GM23338 (cell line): ENCODE measurements around the gene HTT. TPM values are rescaled to one million over a fixed set of nuclear protein-coding genes. Genes with fewer than 3 reads are reported as not detected.

Experiments used
- ATAC-seq: fragments of 200-7000 bp; cut with Tn5 transposase; 3 replicates; pipeline ENCODE4 v1.9.1; 2020
- DNase-seq: peaks from one replicate; pipeline ENCODE4 v3.0.0-alpha.2; 2015; ENCODE audit warnings: low spot score
- H2AFZ ChIP-seq: fragments of 200-600 bp; sonication (generic); 2 replicates; pipeline ENCODE4 v1.8.0; 2016; ENCODE audit warnings: antibody characterized with exemption, mild to moderate bottlenecking, moderate library complexity
- H3F3A ChIP-seq: fragments of 200-600 bp; sonication (generic); replicated peaks from 2 replicates; pipeline ENCODE4 v1.8.0; 2017; ENCODE audit warnings: antibody characterized with exemption, mixed run types, low read depth
- H3K27ac ChIP-seq: fragments of 200-600 bp; sonication (generic); 2 replicates; pipeline ENCODE4 v1.6.1; 2016; ENCODE audit warnings: low read depth
- H3K27me3 ChIP-seq: fragments of 200-600 bp; sonication (generic); 2 replicates; pipeline ENCODE4 v1.8.0; 2016; ENCODE audit warnings: mild to moderate bottlenecking, mixed run types, moderate library complexity; ENCODE audit not compliant: insufficient read depth
- H3K36me3 ChIP-seq: fragments of 200-600 bp; sonication (generic); 2 replicates; pipeline ENCODE4 v1.8.0; 2016; ENCODE audit warnings: mild to moderate bottlenecking; ENCODE audit not compliant: insufficient read depth
- H3K4me1 ChIP-seq: fragments of 200-600 bp; sonication (generic); 2 replicates; pipeline ENCODE4 v1.8.0; 2016; ENCODE audit warnings: mild to moderate bottlenecking, moderate library complexity; ENCODE audit not compliant: insufficient read depth
- H3K4me2 ChIP-seq: fragments of 200-600 bp; sonication (generic); 2 replicates; pipeline ENCODE4 v1.7.1; 2017; ENCODE audit warnings: mixed run types
- H3K4me3 ChIP-seq: fragments of 200-600 bp; sonication (generic); 2 replicates; pipeline ENCODE4 v1.6.1; 2016; ENCODE audit warnings: mixed run types
- H3K79me2 ChIP-seq: fragments of 200-600 bp; sonication (generic); replicated peaks from 2 replicates; pipeline ENCODE4 v1.8.0; 2017; ENCODE audit warnings: mild to moderate bottlenecking; ENCODE audit not compliant: insufficient read depth
- H3K9me2 ChIP-seq: fragments of 200-600 bp; sonication (generic); 2 replicates; pipeline ENCODE4 v1.8.0; 2017; ENCODE audit not compliant: insufficient read depth
- H4K20me1 ChIP-seq: fragments of 200-600 bp; sonication (generic); replicated peaks from 2 replicates; pipeline ENCODE4 v1.8.0; 2017; ENCODE audit warnings: mild to moderate bottlenecking; ENCODE audit not compliant: insufficient read depth
- H3K27ac Mint-ChIP-seq: 2 replicates; pipeline ENCODE4 v1.8.0; 2020; ENCODE audit warnings: inconsistent platforms, mild to moderate bottlenecking, moderate library complexity, mixed read lengths
- H3K27me3 Mint-ChIP-seq: 3 replicates; pipeline ENCODE4 v1.8.0; 2022; ENCODE audit warnings: low read depth, mild to moderate bottlenecking, moderate library complexity, mixed read lengths, inconsistent platforms; ENCODE audit not compliant: insufficient read depth, poor library complexity
- H3K36me3 Mint-ChIP-seq: 3 replicates; pipeline ENCODE4 v1.8.0; 2021; ENCODE audit warnings: low read depth, mild to moderate bottlenecking, inconsistent platforms, moderate library complexity, mixed read lengths
- H3K4me1 Mint-ChIP-seq: 3 replicates; pipeline ENCODE4 v1.8.0; 2020; ENCODE audit warnings: mild to moderate bottlenecking, inconsistent platforms, mixed read lengths
- H3K4me3 Mint-ChIP-seq: 3 replicates; pipeline ENCODE4 v1.8.0; 2021; ENCODE audit warnings: moderate library complexity, mild to moderate bottlenecking, inconsistent platforms, mixed read lengths
- H3K9me3 Mint-ChIP-seq: 3 replicates; pipeline ENCODE4 v1.8.0; 2020; ENCODE audit warnings: moderate library complexity, mild to moderate bottlenecking, inconsistent platforms, mixed read lengths
- CREB1 ChIP-seq: fragments of 250-450 bp; sonication (Bioruptor Pico); IDR thresholded peaks from 2 replicates; pipeline ENCODE4 v1.5.0; 2020; ENCODE audit warnings: low read depth, mild to moderate bottlenecking, moderate library complexity
- CTCF ChIP-seq, 2 experiments: fragments of 200-600 bp in 1 of 2; sonication (generic) in 1 of 2; conservative IDR thresholded peaks; 2 replicates each; pipeline versions ENCODE4 v1.5.1 to v1.6.1; 2016 to 2017; ENCODE audit warnings: antibody characterized with exemption in 2 of 2, low read depth in 2 of 2, mild to moderate bottlenecking in 2 of 2, moderate library complexity in 1 of 2
- EZH2 ChIP-seq: fragments of 200-600 bp; sonication (generic); IDR thresholded peaks from one replicate; pipeline ENCODE4 v1.8.0; 2017; ENCODE audit warnings: antibody characterized with exemption, mild to moderate bottlenecking, low read depth; ENCODE audit not compliant: unreplicated experiment
- EZH2phosphoT487 ChIP-seq: fragments of 200-600 bp; sonication (generic); IDR thresholded peaks from one replicate; pipeline ENCODE4 v1.8.1; 2018; ENCODE audit warnings: antibody characterized with exemption; ENCODE audit not compliant: unreplicated experiment
- JUNB ChIP-seq: IDR thresholded peaks from one replicate; pipeline ENCODE4 v1.6.1; 2016; ENCODE audit warnings: antibody characterized with exemption; ENCODE audit not compliant: unreplicated experiment
- NANOG ChIP-seq: IDR thresholded peaks from 2 replicates; pipeline ENCODE4 v1.6.1; 2016; ENCODE audit warnings: antibody characterized with exemption, borderline replicate concordance
- POLR2AphosphoS5 ChIP-seq: IDR thresholded peaks from 2 replicates; pipeline ENCODE4 v1.6.1; 2016; ENCODE audit warnings: antibody characterized with exemption, low read depth
- STAT1 ChIP-seq: IDR thresholded peaks from one replicate; pipeline ENCODE4 v1.6.1; 2016; ENCODE audit warnings: antibody characterized with exemption; ENCODE audit not compliant: unreplicated experiment
- ZNF114 ChIP-seq: fragments of 250-450 bp; sonication (Bioruptor Pico); IDR thresholded peaks from 2 replicates; pipeline ENCODE4 v1.5.0; 2020; ENCODE audit warnings: mild to moderate bottlenecking, moderate library complexity
- ZNF331 ChIP-seq: fragments of 250-450 bp; sonication (Bioruptor Pico); IDR thresholded peaks from 2 replicates; pipeline ENCODE4 v1.5.0; 2020; ENCODE audit warnings: low read depth, mild to moderate bottlenecking, moderate library complexity
- polyA plus RNA-seq: library from polyadenylated mRNA; unstranded; fragments of >200 nt; fragmentation: Nextera tagmentation; extraction: Ambion mirVana; gene quantifications from 2 replicates; pipeline ENCODE4 v1.2.1, GENCODE V29; 2016
- total RNA-seq: library from RNA; depleted of rRNA; stranded (reverse); fragments of >200 nt; shearing (Covaris generic); gene quantifications from 2 replicates; pipeline ENCODE4 v1.2.3, GENCODE V29; 2014
- TF ChIP-seq, protein P1 (sequence below): fragments of 250-450 bp; sonication (Bioruptor Pico); IDR thresholded peaks from 2 replicates; pipeline ENCODE4 v1.5.0; 2020; ENCODE audit warnings: mild to moderate bottlenecking, moderate library complexity
- TF ChIP-seq, protein P2 (sequence below): IDR thresholded peaks from 2 replicates; pipeline ENCODE4 v1.6.1; 2016; ENCODE audit warnings: antibody characterized with exemption
- TF ChIP-seq, protein P3 (sequence below): IDR thresholded peaks from one replicate; pipeline ENCODE4 v1.6.1; 2018; ENCODE audit warnings: antibody characterized with exemption; ENCODE audit not compliant: unreplicated experiment

Gene HTT
- total and polyA plus RNA-seq, 2 experiments from 2014 or later, result 26.6 to 67.7 TPM

- Mint-ChIP-seq H3K4me3 (no peak overlapping the region), H3K9me3 (no peaks in the 10 kb centered on the region), H3K4me1 (peaks cover 50% of the 10 kb centered on the region), H3K36me3 (peaks cover 32% of the 10 kb centered on the region), H3K27ac (no peak overlapping the region), H3K27me3 (peaks cover 25% of the 10 kb centered on the region)
- DNase-seq (no peak), ATAC-seq (no peak)
- Histone ChIP-seq H3K27me3 (no peaks in the 10 kb centered on the region), H3K36me3 (peaks cover 7% of the 10 kb centered on the region; the same call in 1 of the 2 replicates), H3K27ac (no peak overlapping the region), H3F3A (0 out of 2 replicates have a peak, but pooled peaks cover 3% of the 10 kb centered on the region), H3K4me1 (peaks cover 12% of the 10 kb centered on the region), H3K4me3 (no peak overlapping the region), H3K4me2 (no peak overlapping the region), H3K9me2 (no peaks in the 10 kb centered on the region), H3K79me2 (no peaks in the 10 kb centered on the region), H2AFZ (no peak overlapping the region), H4K20me1 (peaks cover 19% of the 10 kb centered on the region)
- TF ChIP-seq, protein P1, sequence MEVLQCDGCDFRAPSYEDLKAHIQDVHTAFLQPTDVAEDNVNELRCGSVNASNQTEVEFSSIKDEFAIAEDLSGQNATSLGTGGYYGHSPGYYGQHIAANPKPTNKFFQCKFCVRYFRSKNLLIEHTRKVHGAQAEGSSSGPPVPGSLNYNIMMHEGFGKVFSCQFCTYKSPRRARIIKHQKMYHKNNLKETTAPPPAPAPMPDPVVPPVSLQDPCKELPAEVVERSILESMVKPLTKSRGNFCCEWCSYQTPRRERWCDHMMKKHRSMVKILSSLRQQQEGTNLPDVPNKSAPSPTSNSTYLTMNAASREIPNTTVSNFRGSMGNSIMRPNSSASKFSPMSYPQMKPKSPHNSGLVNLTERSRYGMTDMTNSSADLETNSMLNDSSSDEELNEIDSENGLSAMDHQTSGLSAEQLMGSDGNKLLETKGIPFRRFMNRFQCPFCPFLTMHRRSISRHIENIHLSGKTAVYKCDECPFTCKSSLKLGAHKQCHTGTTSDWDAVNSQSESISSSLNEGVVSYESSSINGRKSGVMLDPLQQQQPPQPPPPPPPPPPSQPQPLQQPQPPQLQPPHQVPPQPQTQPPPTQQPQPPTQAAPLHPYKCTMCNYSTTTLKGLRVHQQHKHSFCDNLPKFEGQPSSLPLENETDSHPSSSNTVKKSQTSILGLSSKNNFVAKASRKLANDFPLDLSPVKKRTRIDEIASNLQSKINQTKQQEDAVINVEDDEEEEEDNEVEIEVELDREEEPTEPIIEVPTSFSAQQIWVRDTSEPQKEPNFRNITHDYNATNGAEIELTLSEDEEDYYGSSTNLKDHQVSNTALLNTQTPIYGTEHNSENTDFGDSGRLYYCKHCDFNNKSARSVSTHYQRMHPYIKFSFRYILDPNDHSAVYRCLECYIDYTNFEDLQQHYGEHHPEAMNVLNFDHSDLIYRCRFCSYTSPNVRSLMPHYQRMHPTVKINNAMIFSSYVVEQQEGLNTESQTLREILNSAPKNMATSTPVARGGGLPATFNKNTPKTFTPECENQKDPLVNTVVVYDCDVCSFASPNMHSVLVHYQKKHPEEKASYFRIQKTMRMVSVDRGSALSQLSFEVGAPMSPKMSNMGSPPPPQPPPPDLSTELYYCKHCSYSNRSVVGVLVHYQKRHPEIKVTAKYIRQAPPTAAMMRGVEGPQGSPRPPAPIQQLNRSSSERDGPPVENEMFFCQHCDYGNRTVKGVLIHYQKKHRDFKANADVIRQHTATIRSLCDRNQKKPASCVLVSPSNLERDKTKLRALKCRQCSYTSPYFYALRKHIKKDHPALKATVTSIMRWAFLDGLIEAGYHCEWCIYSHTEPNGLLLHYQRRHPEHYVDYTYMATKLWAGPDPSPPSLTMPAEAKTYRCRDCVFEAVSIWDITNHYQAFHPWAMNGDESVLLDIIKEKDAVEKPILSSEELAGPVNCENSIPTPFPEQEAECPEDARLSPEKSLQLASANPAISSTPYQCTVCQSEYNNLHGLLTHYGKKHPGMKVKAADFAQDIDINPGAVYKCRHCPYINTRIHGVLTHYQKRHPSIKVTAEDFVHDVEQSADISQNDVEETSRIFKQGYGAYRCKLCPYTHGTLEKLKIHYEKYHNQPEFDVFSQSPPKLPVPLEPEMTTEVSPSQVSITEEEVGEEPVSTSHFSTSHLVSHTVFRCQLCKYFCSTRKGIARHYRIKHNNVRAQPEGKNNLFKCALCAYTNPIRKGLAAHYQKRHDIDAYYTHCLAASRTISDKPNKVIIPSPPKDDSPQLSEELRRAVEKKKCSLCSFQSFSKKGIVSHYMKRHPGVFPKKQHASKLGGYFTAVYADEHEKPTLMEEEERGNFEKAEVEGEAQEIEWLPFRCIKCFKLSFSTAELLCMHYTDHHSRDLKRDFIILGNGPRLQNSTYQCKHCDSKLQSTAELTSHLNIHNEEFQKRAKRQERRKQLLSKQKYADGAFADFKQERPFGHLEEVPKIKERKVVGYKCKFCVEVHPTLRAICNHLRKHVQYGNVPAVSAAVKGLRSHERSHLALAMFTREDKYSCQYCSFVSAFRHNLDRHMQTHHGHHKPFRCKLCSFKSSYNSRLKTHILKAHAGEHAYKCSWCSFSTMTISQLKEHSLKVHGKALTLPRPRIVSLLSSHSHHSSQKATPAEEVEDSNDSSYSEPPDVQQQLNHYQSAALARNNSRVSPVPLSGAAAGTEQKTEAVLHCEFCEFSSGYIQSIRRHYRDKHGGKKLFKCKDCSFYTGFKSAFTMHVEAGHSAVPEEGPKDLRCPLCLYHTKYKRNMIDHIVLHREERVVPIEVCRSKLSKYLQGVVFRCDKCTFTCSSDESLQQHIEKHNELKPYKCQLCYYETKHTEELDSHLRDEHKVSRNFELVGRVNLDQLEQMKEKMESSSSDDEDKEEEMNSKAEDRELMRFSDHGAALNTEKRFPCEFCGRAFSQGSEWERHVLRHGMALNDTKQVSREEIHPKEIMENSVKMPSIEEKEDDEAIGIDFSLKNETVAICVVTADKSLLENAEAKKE (CRISPR knock-in tag), result no peak
- TF ChIP-seq POLR2AphosphoS5 (no peak), CTCF (conservative IDR thresholded peaks at IDR 0.05; ENCODE audit: low read depth in 2 of 2) (no peak), NANOG (no peak), CREB1 (no peak), JUNB (no peak), ZNF114 (CRISPR knock-in tag) (no peak), STAT1 (no peak), EZH2 (no peak), EZH2phosphoT487 (no peak), ZNF331 (CRISPR knock-in tag) (no peak)
- TF ChIP-seq, protein P2, sequence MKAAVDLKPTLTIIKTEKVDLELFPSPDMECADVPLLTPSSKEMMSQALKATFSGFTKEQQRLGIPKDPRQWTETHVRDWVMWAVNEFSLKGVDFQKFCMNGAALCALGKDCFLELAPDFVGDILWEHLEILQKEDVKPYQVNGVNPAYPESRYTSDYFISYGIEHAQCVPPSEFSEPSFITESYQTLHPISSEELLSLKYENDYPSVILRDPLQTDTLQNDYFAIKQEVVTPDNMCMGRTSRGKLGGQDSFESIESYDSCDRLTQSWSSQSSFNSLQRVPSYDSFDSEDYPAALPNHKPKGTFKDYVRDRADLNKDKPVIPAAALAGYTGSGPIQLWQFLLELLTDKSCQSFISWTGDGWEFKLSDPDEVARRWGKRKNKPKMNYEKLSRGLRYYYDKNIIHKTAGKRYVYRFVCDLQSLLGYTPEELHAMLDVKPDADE, result no peak
- TF ChIP-seq, protein P3, sequence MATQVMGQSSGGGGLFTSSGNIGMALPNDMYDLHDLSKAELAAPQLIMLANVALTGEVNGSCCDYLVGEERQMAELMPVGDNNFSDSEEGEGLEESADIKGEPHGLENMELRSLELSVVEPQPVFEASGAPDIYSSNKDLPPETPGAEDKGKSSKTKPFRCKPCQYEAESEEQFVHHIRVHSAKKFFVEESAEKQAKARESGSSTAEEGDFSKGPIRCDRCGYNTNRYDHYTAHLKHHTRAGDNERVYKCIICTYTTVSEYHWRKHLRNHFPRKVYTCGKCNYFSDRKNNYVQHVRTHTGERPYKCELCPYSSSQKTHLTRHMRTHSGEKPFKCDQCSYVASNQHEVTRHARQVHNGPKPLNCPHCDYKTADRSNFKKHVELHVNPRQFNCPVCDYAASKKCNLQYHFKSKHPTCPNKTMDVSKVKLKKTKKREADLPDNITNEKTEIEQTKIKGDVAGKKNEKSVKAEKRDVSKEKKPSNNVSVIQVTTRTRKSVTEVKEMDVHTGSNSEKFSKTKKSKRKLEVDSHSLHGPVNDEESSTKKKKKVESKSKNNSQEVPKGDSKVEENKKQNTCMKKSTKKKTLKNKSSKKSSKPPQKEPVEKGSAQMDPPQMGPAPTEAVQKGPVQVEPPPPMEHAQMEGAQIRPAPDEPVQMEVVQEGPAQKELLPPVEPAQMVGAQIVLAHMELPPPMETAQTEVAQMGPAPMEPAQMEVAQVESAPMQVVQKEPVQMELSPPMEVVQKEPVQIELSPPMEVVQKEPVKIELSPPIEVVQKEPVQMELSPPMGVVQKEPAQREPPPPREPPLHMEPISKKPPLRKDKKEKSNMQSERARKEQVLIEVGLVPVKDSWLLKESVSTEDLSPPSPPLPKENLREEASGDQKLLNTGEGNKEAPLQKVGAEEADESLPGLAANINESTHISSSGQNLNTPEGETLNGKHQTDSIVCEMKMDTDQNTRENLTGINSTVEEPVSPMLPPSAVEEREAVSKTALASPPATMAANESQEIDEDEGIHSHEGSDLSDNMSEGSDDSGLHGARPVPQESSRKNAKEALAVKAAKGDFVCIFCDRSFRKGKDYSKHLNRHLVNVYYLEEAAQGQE, result no peak
These were observed 166.5 kb downstream of the HTT start for GRCh38 chr4:3240936-3241522.
